GM12801 (cell line): ENCODE data around the gene NCAN.

ENCODE experiments used
- TF ChIP-seq, protein P1 (sequence below): IDR thresholded peaks from one replicate; pipeline ENCODE4 v1.5.1; 2011; ENCODE audit warnings: control low read depth; ENCODE audit not compliant: insufficient read length; ENCODE audit errors: extremely low read depth

The NCAN gene

DNA sequence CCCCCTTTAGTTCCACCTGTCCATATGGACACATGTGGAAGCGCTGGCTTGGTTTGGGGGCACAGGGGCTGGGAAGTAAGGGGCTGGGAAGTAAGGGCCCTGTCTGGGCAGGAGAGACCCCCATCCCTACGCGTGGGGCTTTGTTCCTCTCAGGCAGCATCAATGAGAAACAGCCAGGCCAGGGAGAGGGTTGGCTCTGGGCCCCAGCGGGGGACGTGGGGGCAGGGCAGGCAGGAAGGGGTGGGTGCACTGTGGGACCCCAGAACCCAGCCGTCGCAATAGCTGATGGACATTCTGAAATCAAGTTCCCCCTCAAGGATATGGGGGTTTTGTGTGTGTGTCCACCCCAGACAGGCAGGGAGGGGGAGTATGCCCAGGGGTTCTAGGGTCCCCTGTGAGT lies 1.2 kb downstream of the NCAN start:
- TF ChIP-seq, protein P1, sequence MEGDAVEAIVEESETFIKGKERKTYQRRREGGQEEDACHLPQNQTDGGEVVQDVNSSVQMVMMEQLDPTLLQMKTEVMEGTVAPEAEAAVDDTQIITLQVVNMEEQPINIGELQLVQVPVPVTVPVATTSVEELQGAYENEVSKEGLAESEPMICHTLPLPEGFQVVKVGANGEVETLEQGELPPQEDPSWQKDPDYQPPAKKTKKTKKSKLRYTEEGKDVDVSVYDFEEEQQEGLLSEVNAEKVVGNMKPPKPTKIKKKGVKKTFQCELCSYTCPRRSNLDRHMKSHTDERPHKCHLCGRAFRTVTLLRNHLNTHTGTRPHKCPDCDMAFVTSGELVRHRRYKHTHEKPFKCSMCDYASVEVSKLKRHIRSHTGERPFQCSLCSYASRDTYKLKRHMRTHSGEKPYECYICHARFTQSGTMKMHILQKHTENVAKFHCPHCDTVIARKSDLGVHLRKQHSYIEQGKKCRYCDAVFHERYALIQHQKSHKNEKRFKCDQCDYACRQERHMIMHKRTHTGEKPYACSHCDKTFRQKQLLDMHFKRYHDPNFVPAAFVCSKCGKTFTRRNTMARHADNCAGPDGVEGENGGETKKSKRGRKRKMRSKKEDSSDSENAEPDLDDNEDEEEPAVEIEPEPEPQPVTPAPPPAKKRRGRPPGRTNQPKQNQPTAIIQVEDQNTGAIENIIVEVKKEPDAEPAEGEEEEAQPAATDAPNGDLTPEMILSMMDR: no peak

DNA sequence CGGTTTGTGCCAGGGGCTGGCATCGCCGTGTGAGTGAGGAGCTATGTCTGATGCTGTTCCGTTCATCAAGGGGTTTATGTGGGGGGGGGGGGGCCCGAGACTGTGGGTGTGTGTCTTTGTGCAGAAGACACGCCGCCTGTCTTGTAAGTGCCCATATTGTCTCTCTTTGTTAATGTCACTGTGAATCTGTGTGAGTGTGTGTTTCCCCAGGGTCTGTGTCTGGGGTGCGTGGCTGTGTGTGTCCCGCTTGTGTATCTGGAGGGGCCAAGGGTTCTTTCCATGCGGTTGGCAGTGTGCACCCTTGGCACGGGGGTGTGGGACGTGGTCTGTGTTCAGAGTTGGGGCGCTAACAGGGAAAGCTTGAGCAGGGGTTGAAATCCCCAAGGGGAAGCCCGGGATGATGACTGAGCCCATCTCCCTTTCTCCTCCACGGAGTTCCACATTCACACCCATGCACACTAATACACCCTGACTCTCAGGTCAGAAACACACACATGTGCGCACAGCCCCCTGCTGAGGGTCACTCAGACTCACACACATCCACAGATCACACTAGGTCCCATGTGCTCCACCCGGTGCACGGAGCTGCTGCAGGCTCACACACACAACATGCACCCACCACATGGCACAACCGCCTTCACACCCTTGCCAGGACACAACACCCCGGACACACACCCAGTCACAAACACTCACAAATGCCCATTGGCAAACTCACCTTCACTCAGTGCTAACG lies 1.8 kb downstream of the NCAN start:
- TF ChIP-seq, protein P1: no peak

DNA sequence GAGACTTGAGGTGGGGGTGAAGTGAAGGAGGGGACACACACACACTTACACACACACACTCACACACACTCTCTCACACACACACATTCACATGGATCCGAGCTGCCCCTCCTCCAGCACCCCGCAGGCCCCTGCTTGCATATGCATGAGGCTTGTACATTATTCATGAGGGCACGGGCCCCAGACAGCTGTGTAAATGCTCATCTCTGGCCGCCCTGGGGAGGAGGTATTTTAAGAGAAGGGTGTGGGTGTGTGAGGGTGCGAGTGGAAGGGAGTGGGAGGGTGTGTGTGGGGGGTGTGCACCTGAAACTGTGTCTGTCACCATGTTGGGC lies 2.4 kb downstream of the NCAN start:
- TF ChIP-seq, protein P1: no peak

DNA sequence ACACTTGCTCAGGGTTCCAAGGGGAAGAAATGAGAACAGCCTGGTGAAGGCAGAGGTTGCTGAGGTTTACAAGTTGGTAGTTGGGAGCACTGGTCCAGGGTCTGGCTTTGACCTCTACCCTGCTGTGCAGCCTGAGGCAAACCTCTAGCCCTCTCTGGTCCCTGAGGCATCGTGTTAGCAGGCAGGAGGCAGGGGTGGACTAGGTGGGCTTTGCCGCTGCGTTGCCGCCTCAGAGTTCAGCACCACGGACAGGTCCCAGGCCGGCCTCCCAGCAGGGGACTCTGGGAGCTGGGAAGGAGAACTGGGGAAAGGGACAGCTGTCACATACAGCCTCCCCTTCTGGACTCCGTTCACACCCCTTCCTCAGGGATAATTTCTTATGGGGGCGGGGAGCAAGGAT lies 3.1 kb downstream of the NCAN start:
- TF ChIP-seq, protein P1: no peak

DNA sequence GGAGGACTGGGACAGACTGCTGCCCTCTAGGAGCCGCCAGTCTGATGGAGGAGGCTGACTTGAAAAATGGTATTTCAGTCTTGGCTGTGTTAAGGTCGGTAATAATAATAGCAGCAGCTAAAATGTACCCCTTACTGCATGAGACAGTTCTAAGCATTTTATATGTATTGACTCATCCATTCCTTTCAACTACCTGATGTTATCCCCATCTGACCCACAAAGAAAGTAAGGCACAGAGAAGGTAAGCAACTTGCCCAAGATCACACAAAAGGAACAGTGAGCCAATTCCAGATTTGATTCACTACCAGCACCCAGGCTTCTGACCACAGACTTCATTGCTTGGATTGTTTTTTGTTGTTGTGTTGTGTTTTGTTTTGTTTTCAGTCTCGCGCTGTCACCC lies 4.0 kb downstream of the NCAN start:
- TF ChIP-seq, protein P1: no peak

DNA sequence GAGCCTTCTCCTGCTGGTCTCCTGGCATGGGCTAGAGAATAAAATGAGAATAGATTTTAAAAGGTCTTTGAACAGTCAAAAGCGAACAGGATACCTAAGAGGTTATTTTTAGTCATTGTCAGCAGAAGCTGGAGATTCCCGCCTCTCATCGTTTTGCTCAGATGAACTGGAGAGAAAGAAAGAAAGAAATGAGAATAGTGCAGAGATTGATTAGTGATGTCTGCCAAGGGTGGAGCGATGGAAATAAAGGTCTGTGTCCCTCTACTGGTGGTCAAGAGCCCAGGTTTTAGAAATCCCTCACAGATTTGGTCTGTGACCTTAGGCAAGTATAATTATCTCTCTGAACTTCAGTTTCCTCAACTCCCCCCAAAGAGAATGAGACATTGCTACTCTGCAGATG lies 5.3 kb downstream of the NCAN start:
- TF ChIP-seq, protein P1: no peak

DNA sequence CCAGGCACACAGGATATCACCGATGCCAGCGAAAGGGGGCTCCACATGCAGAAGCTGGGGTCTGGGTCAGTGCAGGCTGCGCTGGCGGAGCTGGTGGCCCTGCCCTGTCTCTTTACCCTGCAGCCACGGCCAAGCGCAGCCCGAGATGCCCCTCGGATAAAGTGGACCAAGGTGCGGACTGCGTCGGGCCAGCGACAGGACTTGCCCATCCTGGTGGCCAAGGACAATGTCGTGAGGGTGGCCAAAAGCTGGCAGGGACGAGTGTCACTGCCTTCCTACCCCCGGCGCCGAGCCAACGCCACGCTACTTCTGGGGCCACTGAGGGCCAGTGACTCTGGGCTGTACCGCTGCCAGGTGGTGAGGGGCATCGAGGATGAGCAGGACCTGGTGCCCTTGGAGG lies 7.2 kb downstream of the NCAN start:
- TF ChIP-seq, protein P1: no peak

DNA sequence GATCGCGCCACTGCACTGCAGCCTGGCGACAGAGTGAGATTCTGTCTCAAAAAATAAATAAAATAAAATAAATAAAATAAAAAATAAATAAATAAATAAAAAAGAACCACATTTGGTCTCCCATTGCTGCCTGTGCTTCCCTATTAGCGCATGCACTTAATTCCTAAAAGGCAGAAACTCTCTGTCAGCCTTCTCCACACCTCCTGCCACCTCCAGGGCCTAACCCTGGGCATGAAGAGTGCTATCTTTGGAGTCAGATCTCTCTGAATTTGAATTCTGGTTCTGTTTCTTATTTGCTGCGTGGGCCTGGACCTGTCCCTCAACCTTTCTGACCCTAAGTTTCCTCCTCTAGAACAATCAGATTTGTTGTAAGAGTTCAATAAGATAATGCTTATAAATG lies 11.3 kb downstream of the NCAN start:
- TF ChIP-seq, protein P1: no peak
